ENCODE results near the gene SLC25A53.

- peak in 2 of 4 donors; percentile 69 to 83 for TF ChIP-seq POLR2A (IDR thresholded peaks at IDR 0.05)
- TF ChIP-seq CTCF (IDR thresholded peaks at IDR 0.05): peak; percentile 43 to 85 (median 77)
Observed at GRCh38 chrX:104165894-104166734, 9.3 kb upstream of the SLC25A53 start, which contains the start of gene FAM199X.
